OCI-LY1 (cell line): ENCODE data around the gene RFTN1.

Experiments used
- H2AFZ ChIP-seq: fragments of 200-600 bp; sonication (generic), shearing (Covaris generic); 2 replicates; pipeline ENCODE4 v1.6.0; 2014; ENCODE audit warnings: antibody characterized with exemption, mild to moderate bottlenecking, low read length
- H3F3A ChIP-seq: fragments of 200-600 bp; sonication (generic), shearing (Covaris generic); 2 replicates; pipeline ENCODE4 v1.6.0; 2014; ENCODE audit warnings: mild to moderate bottlenecking, antibody characterized with exemption, low read length, moderate library complexity; ENCODE audit not compliant: insufficient read depth
- H3K27ac ChIP-seq: fragments of 200-600 bp; sonication (generic); 2 replicates; pipeline ENCODE4 v1.5.1; 2014; ENCODE audit warnings: low read length, mixed run types, mild to moderate bottlenecking, low read depth; ENCODE audit not compliant: poor library complexity, severe bottlenecking
- H3K27me3 ChIP-seq: fragments of 200-600 bp; sonication (generic); 2 replicates; pipeline ENCODE4 v1.6.0; 2014; ENCODE audit warnings: antibody characterized with exemption, mild to moderate bottlenecking, low read length, moderate library complexity; ENCODE audit not compliant: insufficient read depth
- H3K36me3 ChIP-seq: fragments of 200-600 bp; sonication (generic); 2 replicates; pipeline ENCODE4 v1.6.1; 2014; ENCODE audit warnings: mild to moderate bottlenecking, antibody characterized with exemption, low read length, moderate library complexity, mixed read lengths; ENCODE audit not compliant: insufficient read depth
- H3K4me1 ChIP-seq: fragments of 200-600 bp; sonication (generic); 2 replicates; pipeline ENCODE4 v1.5.1; 2014; ENCODE audit warnings: mild to moderate bottlenecking, low read length, moderate library complexity; ENCODE audit not compliant: insufficient read depth, severe bottlenecking
- H3K4me2 ChIP-seq: fragments of 200-600 bp; sonication (generic), shearing (Covaris generic); 2 replicates; pipeline ENCODE4 v1.6.1; 2014; ENCODE audit warnings: low read length
- H3K4me3 ChIP-seq: fragments of 200-600 bp; sonication (generic); 2 replicates; pipeline ENCODE4 v1.5.1; 2014; ENCODE audit warnings: low read length, low read depth, mild to moderate bottlenecking, mixed read lengths; ENCODE audit not compliant: poor library complexity, severe bottlenecking
- H3K79me2 ChIP-seq: fragments of 200-600 bp; shearing (Covaris generic); 2 replicates; pipeline ENCODE4 v1.6.1; 2016; ENCODE audit warnings: mixed run types, low read length, mixed read lengths; ENCODE audit not compliant: insufficient read depth
- H3K9ac ChIP-seq: fragments of 200-600 bp; sonication (generic), shearing (Covaris generic); 2 replicates; pipeline ENCODE4 v1.6.1; 2014; ENCODE audit warnings: mild to moderate bottlenecking, low read length, mixed read lengths
- H3K9me2 ChIP-seq: fragments of 200-600 bp; sonication (generic), shearing (Covaris generic); 2 replicates; pipeline ENCODE4 v1.6.1; 2014; ENCODE audit warnings: low read depth, mild to moderate bottlenecking, low read length, mixed read lengths
- H3K9me3 ChIP-seq: fragments of 200-600 bp; shearing (Covaris generic); 2 replicates; pipeline ENCODE4 v1.6.1; 2014; ENCODE audit warnings: low read length, mixed read lengths
- H4K20me1 ChIP-seq: fragments of 200-600 bp; sonication (generic), shearing (Covaris generic); 2 replicates; pipeline ENCODE4 v1.6.0; 2016; ENCODE audit warnings: mild to moderate bottlenecking, low read length; ENCODE audit not compliant: insufficient read depth
- CTCF ChIP-seq: fragments of 200-600 bp; sonication (generic), shearing (Covaris generic); IDR thresholded peaks from 2 replicates; pipeline ENCODE4 v1.5.1; 2017; ENCODE audit warnings: mild to moderate bottlenecking, antibody characterized with exemption, low read length, moderate library complexity, mixed read lengths
- EZH2 ChIP-seq: fragments of 200-600 bp; sonication (generic), shearing (Covaris generic); IDR thresholded peaks from 2 replicates; pipeline ENCODE4 v1.8.0; 2017; ENCODE audit warnings: borderline replicate concordance, mixed run types, mild to moderate bottlenecking, antibody characterized with exemption, low read length, moderate library complexity, mixed read lengths

The RFTN1 gene

GRCh38 chr3:16506884-16507577 is 6.5 kb downstream of the RFTN1 start:
- TF ChIP-seq EZH2, result no peak
- no peak for TF ChIP-seq CTCF
- no peaks in the 10 kb centered on the region for H3K27me3 ChIP-seq
- no peaks in the 10 kb centered on the region for H3K9me3 ChIP-seq
- H3K4me3 ChIP-seq, result peak overlapping the region; percentile 95
- no peaks in the 10 kb centered on the region for H3K9me2 ChIP-seq
- H3K36me3 ChIP-seq, result peaks cover 88% of the 10 kb centered on the region
- peak overlapping the region; percentile 99 for H3K27ac ChIP-seq
- no peaks in the 10 kb centered on the region for H4K20me1 ChIP-seq
- peak overlapping the region; percentile 98 for H3K4me2 ChIP-seq
- H3K9ac ChIP-seq, result peak overlapping the region; percentile 99; the same call in 1 of the 2 replicates
- peaks cover 6% of the 10 kb centered on the region; the same call in 1 of the 2 replicates for H3F3A ChIP-seq
- peaks cover 96% of the 10 kb centered on the region for H3K4me1 ChIP-seq
- peaks cover 96% of the 10 kb centered on the region for H3K79me2 ChIP-seq
- no peak overlapping the region for H2AFZ ChIP-seq

- no peaks in the 10 kb centered on the region for H3K27me3 ChIP-seq
- peaks cover 100% of the 10 kb centered on the region for H3K79me2 ChIP-seq
- H3K9me3 ChIP-seq, result no peaks in the 10 kb centered on the region
- H3K9ac ChIP-seq, result no peak overlapping the region
- H2AFZ ChIP-seq, result no peak overlapping the region
- H3K9me2 ChIP-seq, result no peaks in the 10 kb centered on the region
- peaks cover 100% of the 10 kb centered on the region for H3K4me1 ChIP-seq
- H3F3A ChIP-seq, result peaks cover 3% of the 10 kb centered on the region; the same call in 1 of the 2 replicates
- H3K4me3 ChIP-seq, result peak overlapping the region; percentile 95
- H4K20me1 ChIP-seq, result no peaks in the 10 kb centered on the region
- H3K27ac ChIP-seq, result peak overlapping the region; percentile 99
- H3K36me3 ChIP-seq, result peaks cover 91% of the 10 kb centered on the region
- TF ChIP-seq CTCF, result no peak
- TF ChIP-seq EZH2, result no peak
- H3K4me2 ChIP-seq, result peak overlapping the region; percentile 98; the same call in 1 of the 2 replicates
Measured at GRCh38 chr3:16506451-16506850, 7.0 kb downstream of the RFTN1 start.

GRCh38 chr3:16504692-16505091 is 8.8 kb downstream of the RFTN1 start:
- H3K9me3 ChIP-seq, result no peaks in the 10 kb centered on the region

More at GRCh38 chr3:16504692-16505091, 8.8 kb downstream of the RFTN1 start:
- Histone ChIP-seq H3K9ac (peak overlapping the region; percentile 3; the same call in 1 of the 2 replicates), H3K27me3 (no peaks in the 10 kb centered on the region), H3K4me2 (peak overlapping the region; percentile 98; the same call in 1 of the 2 replicates), H3K4me1 (peaks cover 100% of the 10 kb centered on the region), H2AFZ (no peak overlapping the region), H3K79me2 (peaks cover 100% of the 10 kb centered on the region), H3K4me3 (peak overlapping the region; percentile 12), H3F3A (no peaks in the 10 kb centered on the region), H3K27ac (peak overlapping the region; percentile 99), H3K9me2 (no peaks in the 10 kb centered on the region), H4K20me1 (no peaks in the 10 kb centered on the region), H3K36me3 (peaks cover 92% of the 10 kb centered on the region)
- no peak for TF ChIP-seq CTCF
- TF ChIP-seq EZH2, result no peak
